CD4-positive, alpha-beta T cell treated with Interferon gamma for 1 hour (primary cell): Measurements from ENCODE around the gene PKNOX2.

Experiments used
- DNase-seq: peaks from one replicate; pipeline ENCODE4 v3.0.0-alpha.2; 2020

PKNOX2 gene

DNA sequence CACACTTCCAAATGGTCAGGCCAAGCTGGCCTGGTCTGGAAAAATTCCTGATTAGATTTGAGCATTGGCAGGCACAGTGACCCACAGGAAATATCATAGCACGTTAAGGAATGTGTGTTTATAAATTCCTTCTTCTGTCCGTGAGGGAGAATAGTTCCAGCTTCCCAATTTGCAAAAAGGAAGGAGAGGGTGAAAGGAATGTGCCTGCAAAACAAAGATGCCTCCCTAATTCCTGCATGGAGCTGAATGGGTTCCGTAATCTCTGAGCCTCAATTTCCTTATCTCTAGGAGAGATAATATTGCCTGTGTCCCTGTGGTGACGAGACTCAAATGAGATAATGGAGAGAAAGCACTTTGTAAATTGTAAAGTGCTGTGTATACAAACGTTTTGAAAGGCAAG is 226.4 kb downstream of the PKNOX2 start:
- DNase-seq: no peak

DNA sequence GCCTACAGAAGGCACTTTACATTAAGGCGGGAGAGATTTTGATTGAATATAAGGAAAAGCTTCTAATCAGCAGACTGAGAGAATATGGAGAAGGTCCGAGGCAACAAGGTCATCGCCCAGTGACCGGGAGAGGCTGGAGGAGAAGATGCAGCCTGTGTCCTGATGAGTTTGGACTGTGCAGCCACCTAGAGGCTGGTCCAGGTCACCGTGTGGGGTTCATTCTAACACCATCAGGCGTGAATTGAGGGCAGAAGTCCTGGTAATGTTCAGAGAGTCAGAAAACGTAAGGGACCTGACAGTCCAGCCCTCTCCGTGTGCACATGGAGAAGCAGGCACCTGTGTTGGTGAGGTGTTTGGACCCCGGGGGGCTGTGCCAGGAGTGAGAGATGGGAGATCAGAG is 228.8 kb downstream of the PKNOX2 start:
- DNase-seq: no peak

DNA sequence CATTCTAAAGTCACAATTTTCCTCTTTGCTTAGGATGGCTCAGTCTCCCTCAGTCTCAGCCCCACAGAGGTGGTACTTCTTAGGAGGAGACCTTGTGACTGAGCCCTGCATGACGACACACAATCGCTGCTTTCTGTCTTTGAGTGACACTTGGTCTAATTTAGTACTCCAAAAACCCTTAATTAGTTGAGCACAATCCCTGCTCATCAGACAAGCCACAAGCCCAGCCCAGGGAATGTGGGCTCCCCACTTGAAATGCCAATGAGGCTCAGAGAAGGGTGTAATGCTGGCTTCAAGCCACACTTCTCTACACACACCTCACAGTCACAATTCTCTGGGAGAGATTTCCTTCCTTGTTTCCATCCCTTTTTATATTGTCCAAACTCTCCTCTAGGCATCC is 229.7 kb downstream of the PKNOX2 start:
- no peak for DNase-seq

DNA sequence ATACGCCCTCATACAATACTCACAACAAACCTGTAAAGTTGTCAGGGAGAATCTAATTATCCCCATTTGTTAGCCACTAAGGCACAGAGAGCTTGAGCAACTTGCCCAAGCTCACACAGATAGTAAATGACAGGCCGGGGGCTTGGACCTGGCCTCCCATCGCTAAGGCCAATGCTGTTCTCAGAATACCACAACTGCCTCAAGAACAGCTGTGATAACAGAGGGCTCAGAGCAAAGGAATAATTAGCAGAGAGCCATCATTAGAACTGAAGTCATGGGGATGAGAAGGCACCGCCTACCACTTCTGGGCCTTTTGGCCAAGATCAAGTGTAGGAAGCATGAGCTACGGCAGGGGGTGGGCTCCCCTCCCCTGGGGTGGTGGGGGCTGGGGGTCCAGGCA is 232.9 kb downstream of the PKNOX2 start:
- no peak for DNase-seq

DNA sequence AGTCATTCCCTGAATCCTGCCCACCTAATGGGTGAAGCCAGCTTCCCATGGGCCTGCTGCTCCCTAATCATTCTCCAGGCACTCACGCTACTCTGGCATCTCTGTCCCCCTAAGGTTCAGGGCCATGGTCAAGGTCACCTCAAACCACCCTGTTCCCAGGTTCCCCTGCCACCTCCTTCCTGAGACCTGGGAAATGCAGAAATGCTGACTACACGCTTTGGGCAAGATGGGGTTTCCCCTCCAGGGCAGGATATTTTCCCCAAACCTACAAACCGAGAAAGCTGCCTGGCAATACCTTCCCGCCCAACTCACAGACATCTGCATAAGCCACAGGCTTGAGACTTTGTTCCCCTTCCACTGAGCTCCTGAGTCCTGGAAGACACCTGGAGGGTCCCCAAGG is 233.9 kb downstream of the PKNOX2 start:
- DNase-seq: no peak

DNA sequence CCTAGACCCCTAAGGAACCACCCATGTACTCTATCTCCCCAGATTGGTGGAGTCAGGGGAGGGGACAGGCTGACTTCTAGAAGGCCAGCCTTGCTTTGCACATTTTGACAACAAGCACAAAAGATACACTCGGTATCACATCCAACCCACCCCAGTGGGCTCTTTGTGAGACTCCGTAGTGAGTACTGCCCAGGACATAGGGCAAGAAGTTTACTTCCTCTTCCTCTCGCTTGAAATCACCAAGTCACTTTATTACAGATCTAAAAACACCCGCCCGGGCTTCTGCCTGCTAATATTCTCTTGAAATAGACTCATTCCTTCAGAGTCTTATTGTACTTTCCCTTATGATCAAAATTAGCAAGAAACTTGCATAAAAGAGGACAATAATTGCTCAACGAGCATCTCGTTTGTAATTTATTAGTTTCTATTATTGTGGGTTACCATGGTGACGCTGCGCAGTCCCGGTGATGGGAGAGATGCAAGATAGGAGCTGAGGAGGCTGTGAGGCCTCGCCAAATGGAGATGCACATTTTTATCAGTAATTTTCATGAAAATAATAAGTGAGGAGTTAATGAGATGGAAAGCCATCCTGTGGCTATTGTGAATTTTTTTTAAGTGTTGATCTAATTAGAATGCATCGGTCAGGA is 234.6 kb downstream of the PKNOX2 start:
- DNase-seq: no peak

DNA sequence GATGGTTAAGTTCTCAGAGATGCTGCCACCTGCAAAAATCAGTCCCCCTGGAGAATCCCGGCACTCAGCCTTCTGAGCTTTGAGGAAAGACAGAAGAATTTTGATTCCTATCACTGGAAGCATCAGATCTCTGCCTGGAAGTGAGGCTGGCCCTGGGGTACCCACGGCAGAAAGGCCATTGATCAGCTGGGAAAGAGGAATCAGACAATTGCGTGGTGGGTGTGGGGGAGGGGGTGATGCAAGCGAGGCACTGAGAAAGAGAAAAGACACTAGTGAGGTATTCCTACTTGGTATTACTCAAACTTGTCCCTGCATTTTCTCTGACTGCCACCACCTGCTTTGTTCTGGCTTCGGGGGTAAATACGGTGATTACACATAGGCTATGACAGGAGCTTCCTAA is 235.4 kb downstream of the PKNOX2 start:
- no peak for DNase-seq

DNA sequence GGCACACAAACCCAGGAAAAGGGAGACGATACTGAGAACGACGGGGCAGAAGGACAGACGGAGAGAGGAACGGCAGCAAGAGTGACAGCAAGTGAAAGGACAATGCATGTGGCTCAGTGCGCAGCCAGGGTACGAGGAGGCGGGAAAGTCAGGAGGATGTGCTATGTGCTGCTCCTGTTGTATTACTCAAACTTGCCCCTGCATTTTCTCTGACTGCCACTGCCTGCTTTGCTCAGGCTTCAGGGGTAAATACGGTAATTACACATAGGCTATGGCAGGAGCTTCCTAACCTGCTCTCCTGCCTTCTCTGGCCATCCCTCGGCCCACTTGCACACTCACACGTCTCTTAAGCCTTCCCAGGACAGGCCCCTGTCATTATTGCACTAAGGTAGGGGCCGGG is 236.7 kb downstream of the PKNOX2 start:
- DNase-seq: no peak

DNA sequence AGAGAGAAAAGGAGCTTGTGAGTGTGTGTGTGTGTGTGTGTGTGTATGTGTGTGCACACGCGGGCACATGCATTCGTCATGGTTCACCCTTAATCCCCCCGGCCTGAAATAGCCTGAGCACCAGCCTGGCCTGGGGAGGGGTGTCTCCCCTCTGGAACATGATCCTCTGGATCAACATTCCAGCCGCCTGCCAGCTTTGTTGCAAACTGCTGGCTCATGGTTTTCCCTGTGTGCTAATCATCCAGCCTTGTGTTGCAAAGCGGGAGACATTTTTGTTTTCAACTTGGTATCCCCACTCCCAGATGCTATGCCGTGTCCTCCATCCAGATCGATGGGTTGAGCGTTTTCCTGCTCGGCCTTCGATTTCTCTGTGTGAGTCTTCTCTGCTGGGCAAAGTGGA is 237.2 kb downstream of the PKNOX2 start:
- no peak for DNase-seq

DNA sequence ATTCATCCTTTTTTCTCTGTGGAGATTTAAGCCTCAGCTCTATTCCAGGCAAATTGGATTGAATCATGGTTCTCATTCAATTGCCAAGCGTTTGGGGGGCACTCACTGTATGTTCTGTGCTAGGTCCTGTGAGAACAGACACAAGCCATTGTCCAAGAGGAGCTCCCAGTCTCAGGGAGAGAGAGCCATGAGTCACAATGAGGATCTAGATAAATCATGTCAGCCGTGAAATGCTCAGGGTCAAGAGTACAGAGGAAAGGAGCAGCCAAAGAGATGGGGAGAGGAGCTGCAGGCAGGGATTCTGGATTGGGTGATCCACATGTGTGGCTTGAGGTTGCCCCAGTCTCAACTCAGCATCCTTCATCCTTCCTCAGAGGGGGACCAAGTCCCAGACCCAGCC is 237.9 kb downstream of the PKNOX2 start:
- no peak for DNase-seq

DNA sequence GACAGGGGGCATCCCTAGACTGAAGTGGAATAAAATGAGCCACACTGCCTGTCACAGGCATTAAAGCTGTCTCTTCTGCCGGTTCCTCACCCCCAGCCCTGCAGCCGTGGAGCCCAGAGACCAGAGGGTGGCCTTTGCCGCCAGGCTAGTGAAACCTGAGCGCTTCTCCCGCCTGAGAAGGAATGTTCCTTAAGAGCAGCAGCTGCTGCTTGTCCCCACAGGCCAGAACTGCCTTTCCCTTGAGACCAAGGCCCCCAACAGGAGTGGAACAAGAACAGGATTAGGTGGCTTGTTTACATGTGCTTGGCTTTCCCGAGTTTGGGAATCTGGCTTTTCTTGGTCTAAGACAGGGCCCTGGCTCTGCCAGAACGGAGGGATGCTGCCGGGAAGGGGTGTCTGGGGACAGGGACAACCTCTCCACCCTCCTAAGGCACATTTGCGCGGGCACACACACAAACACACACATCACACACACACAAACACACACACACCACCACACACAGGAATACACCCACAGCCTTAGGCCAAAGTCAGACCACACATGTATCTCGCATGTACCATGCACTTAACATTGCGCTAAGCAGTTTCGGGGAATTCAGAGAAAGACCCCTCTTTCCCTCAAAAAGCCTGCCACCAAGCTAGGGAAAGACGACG is 239.7 kb downstream of the PKNOX2 start:
- no peak for DNase-seq

DNA sequence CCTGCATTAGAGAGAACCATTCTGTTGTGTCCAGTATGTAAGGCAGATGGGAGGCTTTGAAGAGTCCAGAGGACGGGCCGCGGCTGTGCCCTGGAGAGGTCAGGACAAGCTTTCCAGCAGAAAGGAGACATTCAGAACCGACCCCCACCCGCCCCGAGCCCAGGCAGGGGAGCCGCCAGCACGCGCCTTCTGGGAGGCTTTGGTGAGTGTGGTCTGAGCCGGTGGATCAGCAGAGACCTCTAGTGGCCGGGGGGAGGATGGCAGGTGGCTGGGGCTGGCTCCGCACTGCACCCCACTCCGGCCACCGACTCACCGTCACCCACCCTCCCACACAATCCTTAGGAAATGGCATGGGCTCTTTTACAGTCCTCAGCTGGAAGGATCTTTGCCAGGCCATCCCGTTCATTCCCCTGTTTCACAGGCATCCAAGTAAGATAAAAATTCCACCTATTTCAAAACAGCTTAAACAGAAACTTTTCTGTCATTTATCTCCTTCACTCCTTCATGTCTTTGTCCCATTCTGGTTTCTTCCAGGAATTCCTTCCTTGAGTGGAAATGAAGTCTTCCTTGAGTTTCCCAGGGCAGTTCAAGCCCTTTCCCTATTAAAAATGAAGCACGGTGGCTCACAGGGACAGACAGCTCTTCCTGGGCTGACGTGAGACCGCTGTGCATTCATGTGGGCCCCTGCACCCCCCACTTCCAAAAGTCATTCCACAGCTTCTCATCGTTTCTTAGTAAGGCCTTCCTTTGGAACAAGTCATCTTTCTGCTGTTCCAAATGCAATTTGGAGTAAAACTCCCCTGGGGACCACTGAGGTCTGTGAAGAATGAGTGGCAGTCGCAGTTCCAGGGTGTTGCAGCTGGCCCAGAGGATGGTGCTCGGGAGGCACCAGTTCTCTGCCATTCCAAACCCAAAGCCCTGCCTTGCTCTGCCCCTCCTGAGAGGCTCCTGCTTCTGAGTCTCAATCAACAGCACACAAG is 240.6 kb downstream of the PKNOX2 start:
- peak; percentile 42 for DNase-seq

DNA sequence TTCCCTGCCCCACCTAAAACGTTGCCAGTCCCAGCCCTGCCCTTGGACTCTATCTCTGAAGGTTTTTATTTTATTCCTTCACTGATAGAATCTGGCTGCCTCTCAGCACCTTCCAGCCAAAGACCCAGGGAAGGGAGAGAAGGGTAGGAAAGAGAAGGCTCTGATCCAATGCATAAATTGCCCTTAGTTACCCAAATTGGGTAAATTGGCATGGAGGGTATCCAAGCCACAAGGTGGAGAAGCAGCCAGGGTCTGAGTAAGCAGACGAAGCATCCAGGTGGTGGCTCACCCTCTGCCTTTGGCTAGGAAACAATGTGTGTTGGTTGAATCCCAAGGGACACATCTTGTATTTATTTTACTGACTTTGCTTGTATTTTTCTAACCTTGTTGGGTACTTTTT is 242.5 kb downstream of the PKNOX2 start:
- DNase-seq: no peak

DNA sequence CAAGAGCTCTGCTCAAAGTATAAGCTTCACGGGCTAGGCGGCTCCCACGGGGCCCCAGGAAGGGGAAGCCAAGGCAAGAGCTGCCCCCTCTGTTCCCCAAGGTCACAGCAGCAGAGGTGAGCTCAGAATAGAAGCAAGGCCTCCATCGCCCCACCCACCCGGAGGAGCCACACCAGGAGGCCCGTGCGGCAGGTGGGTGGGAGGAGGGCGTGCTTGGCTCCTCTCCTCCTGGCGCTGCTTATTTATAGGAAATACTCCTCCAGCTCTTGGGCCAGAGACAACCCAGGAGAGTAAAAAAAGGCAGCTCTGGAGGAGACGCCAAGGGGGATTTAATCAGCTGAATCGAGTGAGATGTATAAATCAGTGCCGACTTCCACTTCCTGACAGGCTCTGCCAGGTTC is 243.8 kb downstream of the PKNOX2 start:
- no peak for DNase-seq

DNA sequence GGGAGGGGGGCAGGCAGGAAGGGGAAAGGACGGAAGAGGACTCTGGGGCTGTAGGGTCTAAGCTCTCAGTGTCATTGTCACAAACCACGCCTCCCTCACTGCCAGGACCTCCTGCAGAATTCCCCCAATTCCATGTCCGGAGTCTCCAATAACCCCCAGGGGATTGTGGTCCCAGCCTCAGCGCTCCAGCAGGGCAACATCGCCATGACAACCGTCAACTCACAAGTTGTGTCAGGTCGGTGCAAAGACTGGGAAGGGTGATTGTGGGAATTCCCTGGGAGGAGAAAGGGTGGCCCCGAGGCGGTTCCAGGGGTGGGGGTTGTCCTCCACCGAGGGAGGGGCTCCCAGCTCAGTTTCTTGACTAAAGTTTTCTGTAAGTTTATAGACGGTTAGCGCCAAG is 245.5 kb downstream of the PKNOX2 start:
- DNase-seq: no peak

DNA sequence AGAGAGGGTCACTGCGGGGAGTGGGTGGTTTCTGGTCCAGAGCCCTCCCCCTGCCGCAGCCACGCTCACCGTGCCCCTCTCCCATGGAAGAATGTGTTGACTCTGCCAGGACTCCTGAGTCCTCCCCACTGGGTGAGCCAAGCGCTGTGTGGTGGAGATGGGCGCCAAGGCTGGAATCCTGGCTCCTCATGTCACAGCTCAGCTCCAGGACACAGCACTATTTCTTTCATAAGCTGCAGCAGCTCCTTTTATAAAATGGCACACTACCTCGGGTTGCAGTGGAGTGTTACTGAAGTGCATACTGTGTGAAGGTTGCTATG is 247.6 kb downstream of the PKNOX2 start:
- no peak for DNase-seq

DNA sequence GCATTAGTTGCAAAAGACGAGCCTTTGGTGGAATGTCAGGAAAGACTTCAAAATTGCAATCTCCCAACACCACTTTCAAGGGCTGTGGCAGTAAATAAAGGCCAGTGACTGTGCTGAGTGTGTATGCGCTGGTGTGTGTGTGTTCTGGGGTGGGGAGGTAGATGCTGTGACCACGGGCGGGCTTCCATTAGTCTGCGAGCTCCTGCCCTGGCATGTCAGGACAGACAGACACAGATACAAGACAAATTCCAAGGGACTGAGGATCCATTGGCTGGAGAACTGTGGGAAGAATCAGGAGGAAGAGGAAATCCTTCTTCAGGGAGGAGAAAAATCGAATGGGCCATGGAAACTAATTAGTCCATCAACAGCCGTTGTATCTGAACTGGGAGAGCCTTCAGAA is 248.0 kb downstream of the PKNOX2 start:
- no peak for DNase-seq

DNA sequence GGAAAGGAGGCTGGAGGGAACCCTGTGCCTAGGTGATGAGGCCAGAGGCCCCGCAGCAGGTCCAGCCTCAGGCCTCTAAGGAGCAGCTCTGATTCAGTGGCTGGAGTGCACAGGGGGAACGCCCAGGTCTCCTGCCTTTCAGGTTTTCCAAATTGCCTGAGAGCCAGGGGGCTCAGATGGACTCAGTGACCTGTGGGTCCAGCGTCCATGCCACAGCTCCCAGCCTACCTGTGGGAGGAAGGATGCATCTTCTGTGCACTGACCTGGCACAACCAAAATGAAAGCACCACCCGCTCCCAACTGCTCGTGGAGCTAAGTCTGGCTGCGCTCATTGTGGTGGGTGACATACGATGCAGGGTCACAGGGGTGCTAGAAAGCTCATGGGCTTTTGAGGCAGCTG is 248.7 kb downstream of the PKNOX2 start:
- DNase-seq: no peak

DNA sequence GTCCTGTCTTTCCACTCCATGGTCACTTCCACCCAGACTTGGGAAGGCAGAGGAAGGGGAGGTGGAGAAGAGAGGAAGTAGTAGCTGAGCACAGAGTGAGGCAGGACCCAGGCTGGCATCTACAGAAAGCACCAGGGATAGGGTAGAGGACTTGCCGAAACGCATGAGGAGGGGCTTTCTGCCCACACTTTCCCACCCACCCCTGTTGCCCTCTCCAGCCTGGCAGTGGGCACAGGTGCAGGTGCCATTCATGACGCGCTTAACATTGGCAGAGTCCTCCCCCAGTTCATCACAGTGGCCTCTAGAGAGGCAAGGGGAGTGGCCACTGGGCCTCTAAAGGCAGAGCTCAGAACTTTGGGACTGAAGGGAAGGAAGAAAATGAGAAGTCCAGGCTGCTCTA is 249.6 kb downstream of the PKNOX2 start:
- DNase-seq: no peak

DNA sequence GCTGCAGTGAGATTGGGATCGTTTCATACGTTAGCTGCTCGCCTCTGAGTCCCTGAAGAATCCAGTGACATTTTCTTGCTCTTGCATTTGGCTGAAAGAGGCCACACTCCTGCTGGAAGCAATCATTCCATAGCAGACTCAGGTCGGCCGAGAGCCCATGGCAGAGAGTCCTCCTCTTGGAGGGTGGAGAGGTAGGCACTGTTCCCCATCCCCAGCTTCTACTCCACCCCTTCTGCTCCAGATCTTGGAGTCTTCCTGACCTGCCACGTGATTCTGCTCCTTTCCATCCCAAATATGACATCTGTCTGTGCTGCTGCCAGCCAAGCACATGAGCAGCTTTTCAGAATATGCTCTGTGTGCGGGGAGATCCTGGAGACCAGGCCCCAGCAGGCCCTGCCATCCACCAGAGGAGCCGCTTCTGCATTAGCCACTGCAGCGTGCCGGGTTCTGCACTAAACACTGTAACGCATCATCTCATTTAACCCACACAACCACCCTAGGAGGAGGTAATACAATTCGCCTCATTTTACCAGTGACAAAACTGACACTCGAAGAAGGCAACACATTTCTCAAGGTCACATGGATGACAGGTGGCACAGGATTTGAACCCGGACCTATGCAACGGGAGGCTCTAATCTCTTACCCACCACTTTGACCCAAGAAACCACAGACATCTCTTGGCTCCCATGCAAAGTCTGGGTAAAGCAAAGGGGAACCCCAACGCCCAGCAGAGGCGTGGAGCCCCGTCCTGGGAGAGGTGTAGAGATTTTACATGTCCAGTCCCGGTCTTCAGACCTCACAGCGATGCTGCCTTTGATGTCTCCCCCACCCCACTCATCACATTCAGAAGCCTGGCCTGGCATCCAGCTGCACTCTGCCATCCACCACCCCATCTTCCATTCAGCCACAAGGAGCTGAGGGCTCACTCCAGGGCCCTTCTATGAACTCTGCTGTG is 252.7 kb downstream of the PKNOX2 start:
- no peak for DNase-seq

DNA sequence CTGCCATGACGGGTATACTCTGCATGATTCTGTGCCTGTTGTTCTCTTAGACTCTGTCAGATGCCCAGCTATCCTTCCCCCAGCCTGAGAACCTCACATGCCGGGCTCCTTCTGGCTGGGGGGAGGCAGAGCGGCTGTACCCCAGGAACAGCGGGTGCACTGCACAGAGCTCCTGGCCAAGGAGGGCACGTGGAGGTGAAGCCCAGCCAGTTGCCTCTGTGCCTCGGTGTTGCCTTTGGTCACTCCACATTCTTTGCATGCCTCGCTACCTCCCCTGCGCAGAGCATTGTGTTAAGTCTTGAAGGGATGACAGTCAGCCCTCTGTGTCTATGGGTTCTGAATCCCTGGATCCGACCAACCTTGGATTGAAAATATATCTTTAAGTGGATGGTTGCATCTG is 253.8 kb downstream of the PKNOX2 start:
- no peak for DNase-seq

DNA sequence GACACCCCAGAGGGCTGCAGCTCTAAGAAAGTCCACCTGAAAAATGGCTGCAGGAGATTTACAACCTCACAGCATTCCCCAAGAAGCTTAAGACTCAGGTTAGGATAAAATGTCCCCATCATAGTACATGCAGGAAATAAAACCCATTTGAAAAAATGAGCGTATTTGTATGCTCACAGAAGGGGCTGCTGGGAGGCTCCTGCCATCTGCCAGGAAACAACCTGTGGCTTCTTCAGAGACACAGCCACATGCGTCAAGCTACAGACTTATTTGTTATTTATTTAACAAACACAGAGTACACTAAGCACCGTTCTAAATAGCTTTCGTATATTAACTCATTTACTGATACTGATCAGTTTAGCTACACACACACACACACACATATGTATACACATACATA is 258.1 kb downstream of the PKNOX2 start:
- no peak for DNase-seq

DNA sequence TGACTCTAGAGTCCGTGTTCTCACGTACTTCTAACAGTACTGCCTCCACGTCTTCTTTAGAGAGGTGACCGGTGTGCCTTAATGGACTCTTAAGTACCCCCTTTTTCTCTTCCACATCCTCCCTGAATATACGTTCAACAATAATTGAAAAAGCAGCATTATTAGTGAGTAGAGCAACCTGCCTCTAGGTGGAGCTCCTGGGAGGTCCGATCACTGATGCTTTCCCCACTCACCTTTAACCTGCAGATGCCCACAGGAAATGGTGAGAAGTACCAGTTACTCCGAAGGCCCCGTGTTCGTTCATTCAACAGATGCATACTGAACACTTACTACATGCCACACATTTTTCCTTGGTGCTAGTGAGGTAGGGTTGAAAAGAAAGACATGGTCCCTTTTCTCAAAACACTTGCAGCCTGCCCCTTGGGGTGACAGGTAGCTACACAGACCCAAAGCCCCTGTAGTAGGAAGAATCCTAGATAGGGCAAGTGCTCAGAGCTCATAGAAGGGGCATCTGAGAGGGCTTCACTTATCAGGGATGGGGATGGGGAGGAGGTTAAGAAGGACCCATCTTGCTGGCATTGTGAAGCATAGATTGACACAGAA is 258.8 kb downstream of the PKNOX2 start:
- DNase-seq: no peak
